HK-2 (cell line): ENCODE results near the gene NT5DC3.

Experiments used
- DNase-seq: peaks from one replicate; pipeline ENCODE4 v3.0.0-alpha.2; 2018; ENCODE audit not compliant: unreplicated experiment

Gene NT5DC3

DNA sequence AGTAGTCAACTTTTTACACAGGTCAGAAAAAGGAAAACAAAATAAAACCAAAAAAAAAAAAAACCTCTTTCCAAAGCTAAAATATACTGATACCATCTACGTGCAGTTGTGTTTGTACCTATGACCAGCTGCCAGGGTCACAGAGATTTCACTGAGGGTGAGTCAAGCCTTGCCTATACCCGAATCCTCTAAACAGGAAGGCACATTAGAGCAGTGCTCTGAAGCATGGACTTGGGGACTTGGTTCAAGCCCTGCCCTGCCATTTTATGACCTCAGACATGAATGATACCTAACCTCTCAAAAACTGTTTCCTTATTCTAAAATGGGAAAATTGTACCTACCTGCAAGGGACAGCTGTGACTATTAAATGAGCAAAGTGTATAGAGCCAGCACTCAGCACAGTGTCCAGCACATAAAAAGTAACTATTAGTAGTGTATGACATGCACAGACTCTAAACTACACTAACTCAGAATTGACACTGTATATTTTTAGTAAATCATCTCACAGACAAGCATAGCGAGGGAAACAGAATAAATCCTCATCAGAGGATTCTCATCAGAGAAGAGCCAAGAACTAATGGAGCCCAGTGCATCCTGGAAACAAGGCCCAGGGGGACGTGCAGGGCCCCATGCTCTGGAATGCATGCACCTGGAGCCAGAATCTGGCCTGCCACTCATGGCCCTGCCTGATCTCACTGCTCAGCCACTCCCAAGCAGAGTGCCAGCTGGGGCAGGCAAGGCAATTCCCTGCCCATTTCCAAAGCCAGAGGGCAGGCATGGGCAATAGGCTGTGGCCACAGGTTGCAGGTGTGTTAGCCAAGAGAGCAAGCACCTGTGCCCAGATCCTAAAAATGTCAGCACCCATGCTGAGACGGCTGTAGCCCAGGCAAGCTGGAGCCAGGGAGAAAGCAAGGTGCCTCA is 57.0 kb downstream of the NT5DC3 start:
- no peak for DNase-seq

DNA sequence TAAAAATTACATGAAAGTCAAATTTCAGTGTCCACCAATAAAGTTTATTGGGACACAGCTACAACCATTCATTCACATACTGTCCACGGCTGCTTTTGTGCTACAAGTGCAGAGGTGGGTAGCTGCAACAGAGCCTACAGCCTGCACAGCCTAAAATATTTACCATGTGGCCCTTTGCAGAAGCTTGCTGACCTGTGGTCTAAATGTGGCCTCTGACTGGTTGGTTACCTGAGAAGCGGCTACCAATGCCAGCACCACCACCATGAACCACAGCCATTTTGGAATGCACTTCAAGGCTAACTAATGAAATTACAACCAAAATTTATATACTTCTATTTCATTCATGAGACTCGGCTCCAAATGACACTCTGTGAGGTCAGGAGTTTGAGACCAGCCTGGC is 58.6 kb downstream of the NT5DC3 start:
- DNase-seq, result no peak

DNA sequence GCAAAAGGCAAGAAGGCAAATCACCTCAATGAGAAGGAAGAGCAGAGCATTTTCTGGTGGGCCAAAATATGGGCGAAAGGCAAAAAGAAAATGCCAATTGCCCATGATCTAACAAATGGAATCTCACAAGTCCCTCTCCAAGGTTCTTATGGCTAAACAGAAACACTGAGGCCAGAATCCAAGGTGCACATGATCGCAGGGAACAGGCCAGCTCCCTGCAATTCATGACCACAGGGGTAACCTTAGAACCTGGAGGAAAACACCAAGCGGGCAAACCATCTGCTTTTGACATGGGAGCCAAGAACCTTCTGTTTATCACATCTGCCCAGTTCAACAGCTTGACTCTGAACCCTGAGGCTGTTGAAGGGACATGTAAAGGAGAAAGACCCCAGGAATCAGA is 60.0 kb downstream of the NT5DC3 start:
- no peak for DNase-seq

DNA sequence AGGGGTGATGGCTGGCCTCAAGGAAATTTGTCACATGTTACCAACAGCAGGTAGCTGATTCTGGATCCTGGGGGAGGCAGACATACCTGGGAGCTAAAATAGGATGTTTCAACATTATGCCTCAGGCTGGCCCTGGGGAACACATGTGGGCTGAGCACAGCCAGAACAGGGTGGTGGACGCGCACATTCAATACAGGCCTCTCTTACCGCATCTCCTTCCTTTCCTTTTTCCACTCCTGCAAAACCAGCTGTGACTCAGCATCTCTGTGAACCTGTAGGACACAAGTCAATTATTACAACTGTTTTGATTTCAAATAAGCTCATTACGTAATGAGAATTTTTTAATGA is 61.0 kb downstream of the NT5DC3 start:
- no peak for DNase-seq

DNA sequence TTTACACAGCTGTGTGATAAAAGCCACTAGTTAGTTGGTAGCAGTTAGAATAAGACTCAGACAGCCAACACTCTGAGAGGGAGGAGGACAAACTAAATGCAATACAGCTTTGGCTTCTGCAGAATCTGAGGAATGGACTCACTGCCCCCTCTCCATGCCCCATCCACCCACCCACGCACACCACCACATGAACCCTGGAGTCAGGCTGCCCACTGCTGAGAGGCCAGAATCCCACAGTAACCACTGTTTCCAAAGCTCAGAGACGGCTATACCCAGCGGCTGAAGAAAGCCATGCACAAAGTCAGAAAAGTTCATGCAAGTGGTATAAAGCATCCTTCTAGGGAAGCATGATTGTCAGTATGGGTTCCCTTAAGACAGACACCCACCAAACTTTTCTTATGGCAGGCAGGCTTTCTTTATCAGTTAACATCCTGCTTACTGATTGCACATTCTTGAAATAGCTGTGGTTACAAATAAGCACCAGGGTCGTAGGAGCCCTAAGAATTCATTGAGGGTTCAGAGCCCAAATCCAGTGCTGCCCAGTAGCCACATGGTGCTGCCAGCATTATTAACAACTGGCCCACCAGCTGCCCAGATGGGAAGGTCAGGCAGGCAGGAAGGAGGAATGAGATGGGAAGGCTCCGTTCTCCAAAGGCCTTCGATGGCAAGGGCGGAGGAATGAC is 61.5 kb downstream of the NT5DC3 start:
- DNase-seq, result peak; percentile 17

DNA sequence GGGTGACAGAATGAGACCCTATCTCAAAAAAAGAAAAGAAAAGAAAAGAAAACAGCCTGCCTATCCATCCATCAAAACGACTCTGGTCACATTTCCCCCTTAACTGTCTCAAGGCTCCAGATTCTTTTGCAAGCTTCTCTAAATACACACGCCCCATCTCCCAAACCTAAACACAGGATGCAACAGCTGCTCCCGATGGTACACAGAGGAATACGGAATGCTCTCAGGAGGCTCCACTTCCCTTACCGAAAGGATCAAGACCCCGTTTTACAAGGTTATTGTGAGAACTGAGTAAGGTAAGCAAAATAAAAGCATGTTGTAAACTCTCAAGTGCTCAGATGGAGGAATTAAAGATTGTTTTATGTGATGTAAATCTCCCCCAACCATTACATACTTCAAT is 62.3 kb downstream of the NT5DC3 start:
- DNase-seq, result no peak

DNA sequence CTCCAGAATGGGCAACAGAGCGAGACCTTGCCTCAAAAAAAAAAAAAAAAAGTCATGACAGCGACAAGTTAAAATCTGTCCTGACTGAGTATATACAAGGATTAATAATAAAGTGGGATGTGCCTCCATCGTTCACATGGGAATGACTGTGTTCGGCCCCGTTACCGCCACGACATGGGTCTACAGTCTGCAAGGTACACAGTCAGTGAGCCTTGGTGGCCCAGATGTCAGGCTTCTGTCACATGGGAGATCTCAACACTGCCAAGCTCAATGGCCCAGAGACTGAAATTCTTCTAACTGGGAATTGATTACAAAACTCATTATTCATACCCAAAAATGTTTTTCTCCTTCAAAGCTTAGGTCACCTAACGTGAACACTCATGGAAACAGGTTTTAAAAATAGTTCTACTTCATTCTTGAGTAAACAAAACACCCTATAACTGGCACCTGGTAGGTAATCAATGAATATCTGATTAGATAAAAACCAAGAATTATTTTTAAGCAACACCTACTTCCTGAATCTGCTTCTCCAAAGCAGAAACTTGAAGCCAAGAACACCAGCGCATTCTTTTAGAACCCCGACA is 66.0 kb downstream of the NT5DC3 start:
- DNase-seq, result no peak

DNA sequence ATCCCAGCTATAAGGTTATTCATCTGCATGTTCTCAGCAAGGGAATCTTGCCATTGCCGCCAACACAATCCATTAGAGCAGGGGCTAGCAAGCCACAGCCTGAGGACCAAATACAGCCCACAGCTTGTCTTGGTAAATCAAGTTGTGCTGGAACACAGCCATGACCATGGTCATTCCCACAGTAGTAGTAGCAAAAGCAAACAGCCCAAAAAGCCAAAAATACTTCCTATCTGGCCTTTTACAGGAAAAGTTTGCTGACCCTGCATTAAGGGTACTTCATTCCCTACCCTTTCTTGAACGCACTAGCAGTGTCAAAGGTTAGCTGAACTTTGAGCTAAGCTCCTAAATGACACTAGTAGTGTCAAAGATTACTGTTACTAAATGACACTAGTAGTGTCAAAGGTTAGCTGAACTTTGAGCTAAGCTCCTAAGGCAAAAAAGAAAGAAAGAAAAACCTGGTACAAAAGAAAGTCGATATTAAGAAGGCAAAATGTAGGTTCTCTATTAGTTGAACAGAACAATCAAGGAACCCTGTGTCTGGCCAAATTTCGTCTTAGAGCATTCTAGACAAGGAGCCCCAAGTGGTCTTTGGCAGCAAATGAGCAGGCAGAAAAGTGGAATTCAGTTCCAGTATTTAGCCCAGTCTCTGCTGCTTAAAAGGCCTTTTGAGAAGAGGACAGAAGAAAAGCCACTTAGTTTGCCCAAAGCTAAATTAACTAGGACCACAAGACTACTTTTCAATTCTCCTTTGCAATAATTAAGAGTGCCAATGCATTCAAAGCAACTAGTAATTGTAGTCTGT is 67.7 kb downstream of the NT5DC3 start:
- no peak for DNase-seq

DNA sequence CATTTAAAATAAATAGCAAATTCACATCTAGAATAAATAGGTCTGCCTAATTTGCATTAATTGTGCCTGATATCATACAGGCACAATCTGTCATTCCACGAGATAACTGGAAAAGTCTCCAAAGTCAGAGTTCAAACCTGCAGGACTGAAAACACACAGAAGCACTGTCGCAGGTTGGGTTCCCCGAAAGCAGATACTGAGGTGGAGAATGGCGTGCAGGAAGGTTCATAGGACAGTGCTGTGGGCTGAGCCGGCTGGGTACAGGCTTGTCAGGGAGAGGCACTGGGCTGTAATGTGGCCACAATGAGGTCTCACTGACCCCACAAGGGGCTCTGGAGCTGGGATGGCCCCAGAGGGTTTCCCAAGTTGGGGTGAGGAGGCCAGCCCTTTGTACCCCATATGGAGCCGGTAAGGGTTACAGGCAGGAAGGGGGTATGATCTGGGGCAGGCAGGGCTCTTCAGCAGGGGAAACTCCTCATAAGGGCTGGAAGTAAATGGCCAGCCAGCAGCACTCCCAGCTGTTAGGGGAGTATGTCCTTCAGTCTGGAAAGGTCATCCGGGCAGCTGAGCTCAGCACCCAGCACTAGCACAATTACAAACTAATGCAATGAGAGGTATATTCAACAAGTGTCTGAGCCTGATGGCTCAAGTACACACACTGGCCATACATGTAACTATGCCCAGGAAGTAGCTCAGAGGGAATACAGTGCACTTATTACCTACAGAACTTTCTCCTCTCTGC is 68.5 kb downstream of the NT5DC3 start:
- no peak for DNase-seq

DNA sequence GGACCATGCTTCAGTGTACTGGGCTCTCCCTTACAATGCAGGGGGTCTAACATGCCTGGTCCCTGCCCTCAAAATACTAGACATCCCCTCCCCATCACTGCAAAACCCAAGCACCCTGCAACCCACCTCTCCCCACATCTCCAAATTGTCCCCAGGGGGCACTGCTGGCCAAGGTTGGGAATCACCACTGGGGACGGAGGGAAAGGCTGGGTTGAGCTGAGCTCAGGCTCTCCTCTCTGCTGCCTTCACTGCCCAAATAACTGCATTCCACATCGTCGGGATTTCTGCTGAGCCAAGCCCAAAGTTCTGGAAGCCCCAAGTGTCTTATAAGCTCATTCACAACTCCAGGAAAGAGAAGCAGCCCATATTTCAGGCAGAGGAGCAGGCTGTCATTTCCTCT is 69.6 kb downstream of the NT5DC3 start:
- peak; percentile 38 for DNase-seq

DNA sequence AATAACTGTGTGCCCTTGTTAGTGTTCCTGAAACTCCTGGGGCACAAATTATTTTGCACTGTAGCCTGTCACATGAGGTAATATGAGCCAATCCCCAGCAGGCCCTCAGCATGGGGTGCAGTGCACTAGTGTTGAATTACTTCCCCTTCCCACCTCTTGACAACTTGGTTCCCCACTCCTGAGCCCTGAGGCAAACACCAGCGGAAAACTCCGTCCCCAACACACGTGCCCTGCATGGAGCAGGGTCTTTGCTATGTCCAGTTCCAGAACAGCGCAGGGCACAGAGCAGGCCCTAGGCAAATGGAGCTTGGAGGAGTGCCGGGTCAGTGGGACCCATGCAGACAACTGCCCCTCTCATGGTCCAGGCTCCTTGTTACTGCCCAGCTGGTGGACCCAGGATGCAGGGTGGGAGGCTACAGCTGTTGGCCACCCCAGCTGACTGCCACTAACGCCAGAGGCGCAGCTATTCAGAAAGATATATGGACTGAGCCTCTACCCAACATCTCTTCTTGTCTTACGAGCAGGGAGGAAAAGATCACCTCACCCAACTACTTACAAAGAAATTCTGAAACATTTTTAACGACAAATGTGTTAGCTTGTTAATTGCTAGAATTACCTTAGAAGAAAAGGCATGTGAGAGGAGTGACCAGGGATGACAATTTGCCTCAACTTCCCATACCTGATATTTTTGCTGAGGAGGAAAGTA is 71.6 kb downstream of the NT5DC3 start:
- no peak for DNase-seq

DNA sequence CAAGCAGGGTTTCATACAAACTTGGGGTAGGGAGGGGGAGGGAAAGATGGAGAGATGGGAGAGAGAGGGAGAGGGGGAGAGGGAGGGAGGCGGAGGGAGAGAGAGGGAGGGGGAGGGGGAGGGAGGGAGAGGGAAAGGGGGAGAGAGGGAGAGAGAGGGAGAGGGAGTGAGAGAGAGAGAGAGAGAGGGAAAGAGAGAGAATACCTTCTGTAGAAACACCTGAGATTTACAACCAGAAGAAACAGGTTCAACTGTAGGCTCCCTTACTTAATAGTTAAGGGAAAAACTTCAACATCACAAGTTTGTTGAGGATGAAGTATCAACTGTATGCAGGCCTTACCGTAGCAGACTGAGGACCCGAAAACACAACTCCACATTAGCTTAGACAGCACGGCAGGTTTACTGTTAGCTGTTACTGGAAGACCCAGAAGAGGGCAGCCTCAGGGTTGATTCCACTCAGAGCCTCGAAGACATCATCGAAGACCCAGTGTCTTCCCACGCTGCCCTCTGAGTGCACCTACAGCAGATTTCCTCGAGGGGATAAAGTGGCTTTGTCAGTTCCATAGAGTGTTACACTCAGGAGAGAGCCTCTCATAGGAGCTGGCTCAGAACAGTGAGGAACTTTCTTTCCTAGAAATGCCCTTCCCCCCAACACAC is 72.4 kb downstream of the NT5DC3 start:
- DNase-seq, result no peak

DNA sequence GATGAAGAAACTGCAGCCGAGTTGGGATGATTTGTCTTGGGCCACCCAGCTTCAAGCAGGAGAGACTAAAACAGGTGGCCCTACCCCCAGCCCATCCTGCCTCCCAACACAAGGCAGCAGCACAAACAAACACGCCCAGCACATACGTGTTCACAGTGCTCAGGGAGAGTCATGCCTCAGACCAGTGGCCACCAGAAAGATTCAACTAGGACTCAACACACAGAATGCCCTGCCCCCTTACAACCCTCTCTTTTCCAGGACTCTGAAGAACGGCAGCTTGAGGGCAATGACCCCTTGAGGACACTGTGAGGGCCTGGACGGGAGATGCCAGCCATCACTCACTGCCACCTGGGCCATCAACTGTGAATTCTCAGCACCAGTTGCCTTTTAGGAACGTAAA is 75.0 kb downstream of the NT5DC3 start:
- no peak for DNase-seq

DNA sequence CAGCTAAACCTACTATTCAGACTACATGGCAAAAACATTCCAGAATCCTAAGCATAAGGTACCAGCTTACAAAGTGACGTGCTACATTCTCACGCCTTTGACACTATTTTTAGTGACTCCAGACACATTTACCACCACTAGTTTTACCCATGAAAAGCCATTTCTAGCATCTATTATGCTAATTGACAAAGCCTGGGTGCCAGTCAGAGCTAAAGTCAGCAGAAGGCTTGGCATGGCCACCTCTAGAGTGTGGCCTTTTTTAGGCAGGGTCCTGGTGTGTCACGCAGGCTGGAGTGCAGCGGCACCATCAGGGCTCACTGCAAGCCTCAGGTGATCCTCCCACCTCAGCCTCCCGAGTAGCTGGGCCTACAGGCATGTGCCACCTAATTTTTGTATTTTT is 75.7 kb downstream of the NT5DC3 start:
- DNase-seq, result no peak

DNA sequence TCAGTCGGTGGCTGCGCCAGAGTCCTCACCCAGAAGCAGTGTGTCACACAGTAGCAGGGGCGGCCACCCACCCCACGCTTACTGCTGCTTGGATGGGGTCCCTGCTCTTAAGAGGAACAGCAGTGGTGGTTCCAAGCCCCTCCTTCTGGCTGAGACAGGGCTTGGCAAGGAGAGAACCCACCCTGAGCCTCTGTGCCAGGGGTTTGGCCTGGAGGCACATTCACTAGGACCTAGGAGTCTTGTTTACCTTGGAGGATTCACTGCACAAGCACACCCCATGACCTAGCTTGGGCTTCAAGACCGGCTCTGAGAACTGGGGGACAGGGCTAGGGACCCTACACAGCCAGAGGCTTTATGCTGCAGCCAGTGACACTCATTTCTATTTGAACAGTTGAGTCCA is 78.6 kb downstream of the NT5DC3 start:
- no peak for DNase-seq

DNA sequence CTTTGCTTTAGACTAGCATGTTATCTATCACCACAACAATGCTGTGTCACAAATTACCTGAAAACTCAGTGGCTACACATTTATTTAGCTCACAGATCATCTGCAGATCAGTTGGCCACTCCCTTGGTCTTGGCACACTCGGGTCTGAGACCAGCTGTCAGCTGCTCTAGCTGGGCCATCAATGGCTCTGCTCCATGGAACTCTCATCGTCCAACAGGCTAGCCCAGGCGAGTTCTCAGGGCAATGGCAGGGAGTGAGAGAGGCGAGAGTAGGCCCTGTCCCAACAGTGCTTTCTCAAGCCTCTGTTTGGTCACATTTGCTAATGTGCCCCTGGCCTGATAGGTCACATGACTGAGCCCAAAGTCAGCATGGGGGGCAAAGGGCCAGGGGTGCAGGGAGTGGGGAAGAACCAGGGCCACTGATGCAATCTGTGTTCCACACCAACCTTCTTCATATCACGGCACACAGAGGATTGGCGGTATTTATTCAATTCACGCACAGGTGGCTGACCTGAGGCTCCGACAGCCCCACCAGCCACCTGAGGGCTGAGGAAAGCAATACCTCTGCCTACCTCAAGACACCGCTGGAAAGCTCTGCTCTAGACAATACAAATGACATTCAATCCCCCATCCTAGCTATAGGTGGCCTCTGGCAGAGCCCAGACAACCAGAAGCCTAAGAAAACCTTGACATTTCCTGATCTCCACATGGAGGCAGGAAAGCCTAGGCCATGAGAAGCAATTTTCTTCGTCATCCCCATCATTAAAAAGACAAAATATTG is 82.5 kb downstream of the NT5DC3 start:
- DNase-seq, result no peak

DNA sequence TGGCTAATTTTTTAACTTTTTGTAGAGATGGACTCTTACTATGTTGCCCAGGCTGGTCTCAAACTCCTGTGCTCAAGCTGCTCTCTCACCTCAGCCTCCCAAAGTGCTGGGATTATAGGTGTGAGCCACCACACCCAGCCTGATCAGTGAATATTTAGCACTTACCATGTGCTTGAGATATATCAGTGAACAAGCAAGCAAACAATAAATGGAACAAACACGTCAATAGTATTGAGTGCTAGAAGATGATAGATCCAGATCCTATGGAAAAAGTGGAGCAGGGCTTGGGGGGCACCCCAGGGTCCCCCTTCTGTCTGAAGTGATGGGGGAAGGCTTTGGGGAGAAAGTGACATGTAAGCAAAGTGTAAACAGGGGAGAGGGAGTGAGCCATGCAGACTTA is 83.8 kb downstream of the NT5DC3 start:
- no peak for DNase-seq

DNA sequence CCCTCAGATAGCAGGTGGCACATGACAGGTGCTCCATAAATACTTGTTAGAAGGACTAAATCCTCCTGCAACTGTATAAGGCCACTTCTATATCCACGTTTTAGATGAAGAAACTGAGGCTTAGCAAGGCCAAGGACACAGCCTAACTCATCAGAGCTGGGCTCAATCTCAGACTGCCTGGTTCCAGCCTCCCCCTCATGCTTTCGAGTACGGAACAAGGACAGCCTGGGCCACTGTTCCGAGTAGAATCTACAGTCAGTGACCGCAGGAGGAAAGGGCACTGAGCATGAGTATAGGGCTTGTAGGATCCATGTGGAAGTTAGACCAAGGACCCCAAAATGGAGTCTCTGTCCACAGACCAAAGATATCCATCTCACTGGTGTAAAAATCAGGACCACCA is 84.6 kb downstream of the NT5DC3 start:
- DNase-seq, result no peak

DNA sequence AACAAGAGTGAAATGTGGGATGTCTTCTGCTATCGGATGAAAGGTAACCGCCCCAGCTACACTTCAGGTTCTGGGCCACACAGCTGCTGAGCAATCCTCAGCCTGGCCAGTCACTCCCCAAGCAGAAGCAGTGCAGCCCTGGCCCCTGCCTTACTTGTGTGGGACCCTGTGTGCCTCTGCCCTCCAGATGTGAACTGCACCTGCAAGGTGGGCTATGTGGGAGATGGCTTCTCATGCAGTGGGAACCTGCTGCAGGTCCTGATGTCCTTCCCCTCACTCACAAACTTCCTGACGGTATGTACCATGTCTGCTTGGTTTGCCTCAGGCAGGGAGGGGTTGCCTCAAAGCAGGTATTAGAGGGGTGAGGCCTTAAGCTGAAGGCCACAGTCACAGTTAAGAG is 85.6 kb downstream of the NT5DC3 start:
- DNase-seq, result no peak

DNA sequence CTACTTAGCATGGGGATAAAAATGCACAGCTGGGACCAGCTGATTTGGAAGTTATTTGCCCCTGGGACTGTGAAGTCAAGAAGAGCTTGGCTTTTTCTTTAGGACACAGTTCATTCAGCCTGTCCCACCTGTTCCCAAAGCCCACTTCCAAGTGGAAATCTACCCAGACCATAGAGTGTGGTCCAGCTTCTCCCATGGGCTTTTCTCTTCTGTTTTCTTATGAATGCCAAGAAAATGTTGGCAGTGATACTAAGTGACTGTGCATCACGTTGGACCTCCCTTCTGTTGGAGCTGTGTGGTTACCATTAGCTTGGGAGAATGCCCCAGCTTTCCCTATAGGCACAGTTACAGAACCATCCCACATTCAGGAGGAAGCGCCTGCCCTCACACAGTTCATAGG is 89.4 kb downstream of the NT5DC3 start:
- no peak for DNase-seq
